ENCODE results near the gene LUC7L3. TPM values are rescaled to one million over a fixed set of nuclear protein-coding genes. Genes with fewer than 3 reads are reported as not detected.
"Not testable (repeated sequence)": the region's sequence is repeated elsewhere in the genome, so short reads cannot be mapped to it uniquely, and the experiment has no call there.

LUC7L3 gene
- total RNA-seq, 4 donors from 2014 or later = 44.2 to 88.7 (median 55.2) TPM

DNA sequence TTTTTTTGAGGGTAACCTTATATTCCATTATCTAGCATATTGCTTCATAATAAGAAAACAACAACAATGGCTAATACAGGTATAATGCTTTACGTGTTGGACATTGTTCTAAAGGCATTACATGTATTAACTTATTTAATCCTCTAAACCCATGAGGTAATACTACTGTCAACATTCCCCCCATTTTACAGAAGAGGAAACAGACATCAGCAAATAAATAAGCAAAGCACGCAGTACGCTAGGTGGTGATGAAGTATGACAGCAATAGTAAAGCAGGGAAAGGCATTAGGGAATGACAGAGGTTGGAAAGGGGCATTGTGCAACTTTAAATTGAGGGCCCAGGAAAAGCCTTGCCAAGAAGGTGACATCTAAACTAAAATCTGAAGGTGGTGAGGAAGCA is 16.2 kb upstream of the LUC7L3 start:
- TF ChIP-seq, protein P1, sequence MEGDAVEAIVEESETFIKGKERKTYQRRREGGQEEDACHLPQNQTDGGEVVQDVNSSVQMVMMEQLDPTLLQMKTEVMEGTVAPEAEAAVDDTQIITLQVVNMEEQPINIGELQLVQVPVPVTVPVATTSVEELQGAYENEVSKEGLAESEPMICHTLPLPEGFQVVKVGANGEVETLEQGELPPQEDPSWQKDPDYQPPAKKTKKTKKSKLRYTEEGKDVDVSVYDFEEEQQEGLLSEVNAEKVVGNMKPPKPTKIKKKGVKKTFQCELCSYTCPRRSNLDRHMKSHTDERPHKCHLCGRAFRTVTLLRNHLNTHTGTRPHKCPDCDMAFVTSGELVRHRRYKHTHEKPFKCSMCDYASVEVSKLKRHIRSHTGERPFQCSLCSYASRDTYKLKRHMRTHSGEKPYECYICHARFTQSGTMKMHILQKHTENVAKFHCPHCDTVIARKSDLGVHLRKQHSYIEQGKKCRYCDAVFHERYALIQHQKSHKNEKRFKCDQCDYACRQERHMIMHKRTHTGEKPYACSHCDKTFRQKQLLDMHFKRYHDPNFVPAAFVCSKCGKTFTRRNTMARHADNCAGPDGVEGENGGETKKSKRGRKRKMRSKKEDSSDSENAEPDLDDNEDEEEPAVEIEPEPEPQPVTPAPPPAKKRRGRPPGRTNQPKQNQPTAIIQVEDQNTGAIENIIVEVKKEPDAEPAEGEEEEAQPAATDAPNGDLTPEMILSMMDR (IDR thresholded peaks at IDR 0.05) = no peak
- no peak for DNase-seq (ENCODE audit: low spot score)
- no peak for ATAC-seq (ENCODE audit: low FRiP score)

DNA sequence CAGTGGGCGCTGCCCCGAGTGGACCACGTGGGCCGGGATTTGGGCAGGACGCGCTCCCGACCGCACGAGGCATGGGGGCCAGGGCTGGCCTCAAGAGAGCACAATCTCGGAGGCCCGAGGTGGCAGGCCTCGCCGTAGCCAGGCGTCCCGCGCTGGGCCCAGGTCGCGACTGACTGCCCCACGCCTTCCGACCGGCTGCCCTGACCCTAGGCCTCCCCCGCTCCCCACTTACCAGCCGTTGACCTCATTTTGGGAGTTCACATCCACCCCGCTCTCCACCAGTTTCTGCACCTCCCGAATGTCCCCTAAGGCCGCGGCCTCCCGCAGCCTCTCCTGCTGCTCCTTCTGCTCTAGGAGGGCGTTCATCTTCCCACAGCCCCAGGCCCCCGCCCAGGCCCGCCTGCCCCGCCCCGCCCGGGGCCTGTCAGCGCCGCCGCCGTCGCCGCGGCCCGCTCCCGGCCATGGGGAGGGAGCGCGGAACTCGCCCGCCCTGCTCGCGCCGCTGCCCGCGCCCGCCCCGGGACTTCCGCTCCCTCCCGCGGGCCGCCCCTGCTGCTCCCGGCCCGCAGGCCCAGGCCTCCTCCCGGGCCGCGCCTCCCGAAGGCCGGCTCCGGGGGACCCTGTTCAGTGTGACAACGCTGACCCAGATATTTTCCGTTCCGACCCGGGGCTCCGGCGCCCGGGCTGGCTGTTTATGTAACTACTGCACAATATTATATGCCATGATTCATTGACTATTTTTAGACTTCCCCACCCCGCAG is 11.9 kb upstream of the LUC7L3 start, which contains the start of gene ANKRD40:
ANKRD40 (minus strand) TSS at position 626 of the 761 bp plus-strand sequence; CDS start at position 366, 260 bp downstream.
- ATAC-seq (ENCODE audit: low FRiP score) = peak; percentile 93
- TF ChIP-seq, protein P1 (IDR thresholded peaks at IDR 0.05) = no peak
- DNase-seq (ENCODE audit: low spot score) = peak; percentile 66

DNA sequence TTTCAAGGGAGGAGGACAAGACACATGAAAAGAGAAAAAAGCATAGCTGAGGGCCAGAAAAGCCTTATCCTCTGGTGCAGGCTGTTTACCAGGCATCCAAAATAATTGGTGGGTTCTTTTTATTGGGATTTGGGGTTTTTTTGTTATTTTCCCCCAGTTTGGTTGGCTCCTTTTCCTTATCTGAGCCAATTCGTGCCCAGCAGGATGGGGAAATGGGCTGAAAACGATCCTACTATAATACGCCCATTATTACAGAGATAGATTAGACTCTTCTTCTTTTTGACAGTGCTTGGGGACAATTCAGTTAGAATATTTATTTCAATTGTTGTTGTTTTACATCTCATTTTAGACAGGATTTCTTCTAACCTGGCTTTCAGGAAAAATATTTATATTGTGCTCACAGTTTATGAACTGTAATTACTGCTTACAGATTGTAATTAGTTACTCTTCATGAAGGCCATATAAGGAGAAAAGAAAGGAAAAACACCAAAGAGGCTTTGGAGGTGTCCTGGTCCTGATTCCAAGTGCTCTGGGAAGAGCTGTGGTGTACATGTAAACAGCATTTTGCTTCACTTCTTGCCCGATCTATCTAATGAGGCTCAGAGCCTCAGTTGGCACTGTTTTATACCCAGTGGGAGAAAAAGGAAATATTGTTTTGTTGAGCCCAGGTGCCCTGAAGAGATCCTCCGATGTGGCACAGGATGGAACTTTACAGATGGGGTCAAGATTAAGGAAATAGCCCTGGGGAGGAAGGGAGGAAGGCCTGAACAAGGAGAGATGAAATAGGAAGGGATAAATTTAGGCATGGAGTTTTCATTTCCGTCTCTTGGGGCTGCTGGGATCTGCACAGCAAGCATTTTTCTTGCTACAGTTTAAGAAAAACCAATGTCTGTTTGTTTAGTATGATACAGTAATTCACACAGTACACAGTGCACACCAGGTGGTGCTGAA is 11.1 kb upstream of the LUC7L3 start:
- DNase-seq (ENCODE audit: low spot score) = no peak
- TF ChIP-seq, protein P1 (IDR thresholded peaks at IDR 0.05) = no peak
- ATAC-seq (ENCODE audit: low FRiP score) = no peak

DNA sequence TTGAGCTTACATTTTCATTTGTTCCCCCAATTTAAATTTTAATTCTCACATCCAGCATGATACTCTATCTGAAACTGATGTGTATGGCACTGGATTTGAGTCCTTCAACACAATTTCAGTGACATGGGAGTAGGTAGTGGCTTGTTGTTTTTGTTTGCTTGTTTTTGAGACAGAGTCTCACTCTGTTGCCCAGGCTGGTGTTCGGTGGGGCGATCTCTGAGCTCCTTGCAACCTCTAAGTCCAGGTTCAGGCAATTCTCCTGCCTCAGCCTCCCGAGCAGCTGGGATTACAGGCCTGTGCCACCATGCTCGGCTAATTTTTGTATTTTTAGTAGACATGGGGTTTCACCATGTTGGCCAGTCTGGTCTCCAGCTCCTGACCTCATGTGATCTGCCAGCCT is 10.3 kb upstream of the LUC7L3 start:
- not testable (repeated sequence) for ATAC-seq (ENCODE audit: low FRiP score); DNase-seq (ENCODE audit: low spot score)

DNA sequence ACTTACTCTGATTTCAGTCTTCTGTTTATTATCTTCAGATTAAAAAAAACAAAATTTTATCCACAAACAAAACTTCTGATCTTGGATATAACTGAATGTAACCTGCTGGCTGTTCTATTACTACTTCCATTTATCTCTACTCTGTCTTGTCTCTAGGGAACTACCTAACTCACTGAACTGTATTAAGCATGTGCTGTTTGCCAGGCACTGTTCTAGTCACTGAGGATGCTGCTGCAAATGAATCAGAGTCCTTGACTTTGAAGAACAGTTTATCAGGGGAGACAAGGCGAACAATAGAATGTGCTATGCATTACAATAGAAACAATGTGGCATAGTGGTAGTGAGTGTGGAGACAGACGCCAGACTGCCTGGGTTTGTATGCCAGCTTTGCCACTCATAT is 9.4 kb upstream of the LUC7L3 start:
- no peak for ATAC-seq (ENCODE audit: low FRiP score)
- no peak for DNase-seq (ENCODE audit: low spot score)
- TF ChIP-seq, protein P1 (IDR thresholded peaks at IDR 0.05) = no peak

DNA sequence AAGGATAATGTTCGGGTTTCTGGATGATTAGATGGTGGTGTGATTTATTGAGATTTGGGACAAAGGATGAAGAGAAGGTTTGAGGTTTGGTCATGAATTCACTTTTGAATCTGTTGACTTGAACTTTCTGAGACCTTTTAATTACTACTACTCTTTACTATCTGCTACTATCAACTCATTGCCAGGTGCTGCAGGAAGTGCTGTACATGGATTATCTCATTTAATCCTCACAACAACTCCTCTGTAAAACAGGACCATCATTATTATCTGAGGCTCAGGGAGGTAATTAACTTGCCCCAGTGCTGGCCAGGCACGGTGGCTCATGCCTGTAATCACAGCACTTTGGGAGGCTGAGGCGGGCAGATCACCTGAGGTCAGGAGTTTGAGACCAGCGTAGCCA is 8.8 kb upstream of the LUC7L3 start:
- DNase-seq (ENCODE audit: low spot score) (no peak), ATAC-seq (ENCODE audit: low FRiP score) (no peak)
- TF ChIP-seq, protein P1 (IDR thresholded peaks at IDR 0.05) = no peak

DNA sequence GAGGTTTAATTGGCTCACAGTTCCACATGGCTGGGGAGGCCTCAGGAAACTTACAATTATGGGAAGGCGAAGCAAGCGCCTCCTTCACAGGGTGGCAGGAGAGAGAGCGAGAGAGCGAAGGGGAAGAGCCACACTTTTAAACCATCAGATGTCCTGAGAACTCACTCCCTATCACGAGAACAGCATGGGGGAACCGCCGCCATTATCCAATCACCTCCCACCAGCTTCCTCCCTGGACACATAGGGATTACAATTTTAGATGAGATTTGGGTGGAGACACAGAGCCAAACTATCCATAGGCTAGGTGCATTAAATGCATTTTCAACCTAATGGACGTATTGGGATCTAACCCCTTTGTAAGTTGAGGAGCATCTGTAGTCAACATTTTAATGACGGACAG is 6.8 kb upstream of the LUC7L3 start:
- ATAC-seq (ENCODE audit: low FRiP score) (no peak), DNase-seq (ENCODE audit: low spot score) (no peak)
- TF ChIP-seq, protein P1 (IDR thresholded peaks at IDR 0.05) = no peak
